GM12873 (cell line): Measurements from ENCODE around the gene USP30.

Experiments
- TF ChIP-seq, protein P1 (sequence below): IDR thresholded peaks from 2 replicates; pipeline ENCODE4 v1.5.1; 2012; ENCODE audit warnings: low read depth, mild to moderate bottlenecking, moderate library complexity, low read length, control low read depth; ENCODE audit not compliant: insufficient read depth; ENCODE audit errors: missing control alignments

USP30 gene

DNA sequence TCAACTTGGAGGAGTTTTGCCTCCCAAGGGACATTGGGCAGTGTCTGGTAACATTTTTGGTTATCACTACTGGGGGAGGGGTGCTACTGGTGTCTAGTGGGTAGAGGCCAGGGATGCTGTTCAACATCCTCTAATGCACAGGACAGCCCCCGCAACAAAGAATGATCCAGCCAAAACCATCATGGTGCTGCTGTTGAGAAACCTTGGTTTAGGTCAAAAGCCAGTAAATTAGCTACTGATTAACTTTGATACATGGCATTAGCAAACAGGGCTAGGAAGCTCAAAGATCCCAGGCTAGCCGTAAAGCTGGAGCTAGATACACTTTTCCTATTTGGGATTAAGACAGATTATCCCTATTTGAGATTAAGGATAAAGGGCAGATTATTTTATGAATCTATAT, 32.0 kb downstream of the USP30 start:
- TF ChIP-seq, protein P1, sequence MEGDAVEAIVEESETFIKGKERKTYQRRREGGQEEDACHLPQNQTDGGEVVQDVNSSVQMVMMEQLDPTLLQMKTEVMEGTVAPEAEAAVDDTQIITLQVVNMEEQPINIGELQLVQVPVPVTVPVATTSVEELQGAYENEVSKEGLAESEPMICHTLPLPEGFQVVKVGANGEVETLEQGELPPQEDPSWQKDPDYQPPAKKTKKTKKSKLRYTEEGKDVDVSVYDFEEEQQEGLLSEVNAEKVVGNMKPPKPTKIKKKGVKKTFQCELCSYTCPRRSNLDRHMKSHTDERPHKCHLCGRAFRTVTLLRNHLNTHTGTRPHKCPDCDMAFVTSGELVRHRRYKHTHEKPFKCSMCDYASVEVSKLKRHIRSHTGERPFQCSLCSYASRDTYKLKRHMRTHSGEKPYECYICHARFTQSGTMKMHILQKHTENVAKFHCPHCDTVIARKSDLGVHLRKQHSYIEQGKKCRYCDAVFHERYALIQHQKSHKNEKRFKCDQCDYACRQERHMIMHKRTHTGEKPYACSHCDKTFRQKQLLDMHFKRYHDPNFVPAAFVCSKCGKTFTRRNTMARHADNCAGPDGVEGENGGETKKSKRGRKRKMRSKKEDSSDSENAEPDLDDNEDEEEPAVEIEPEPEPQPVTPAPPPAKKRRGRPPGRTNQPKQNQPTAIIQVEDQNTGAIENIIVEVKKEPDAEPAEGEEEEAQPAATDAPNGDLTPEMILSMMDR: no peak

DNA sequence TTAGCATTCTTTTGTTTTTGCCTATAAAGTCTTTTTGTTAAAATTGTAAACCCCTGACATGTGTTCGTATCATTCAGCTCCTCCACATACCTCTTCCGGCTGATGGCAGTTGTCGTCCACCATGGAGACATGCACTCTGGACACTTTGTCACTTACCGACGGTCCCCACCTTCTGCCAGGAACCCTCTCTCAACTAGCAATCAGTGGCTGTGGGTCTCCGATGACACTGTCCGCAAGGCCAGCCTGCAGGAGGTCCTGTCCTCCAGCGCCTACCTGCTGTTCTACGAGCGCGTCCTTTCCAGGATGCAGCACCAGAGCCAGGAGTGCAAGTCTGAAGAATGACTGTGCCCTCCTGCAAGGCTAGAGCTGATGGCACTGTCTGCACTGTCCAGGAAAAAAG, 33.2 kb downstream of the USP30 start:
- TF ChIP-seq, protein P1: no peak

GRCh38 chr12:109087250-109087649, 34.9 kb downstream of the USP30 start:
- TF ChIP-seq, protein P1: no peak

- TF ChIP-seq, protein P1: no peak
These were observed 36.4 kb downstream of the USP30 start for GRCh38 chr12:109088818-109089217.

GRCh38 chr12:109089683-109090082, 37.3 kb downstream of the USP30 start:
- TF ChIP-seq, protein P1: no peak

DNA sequence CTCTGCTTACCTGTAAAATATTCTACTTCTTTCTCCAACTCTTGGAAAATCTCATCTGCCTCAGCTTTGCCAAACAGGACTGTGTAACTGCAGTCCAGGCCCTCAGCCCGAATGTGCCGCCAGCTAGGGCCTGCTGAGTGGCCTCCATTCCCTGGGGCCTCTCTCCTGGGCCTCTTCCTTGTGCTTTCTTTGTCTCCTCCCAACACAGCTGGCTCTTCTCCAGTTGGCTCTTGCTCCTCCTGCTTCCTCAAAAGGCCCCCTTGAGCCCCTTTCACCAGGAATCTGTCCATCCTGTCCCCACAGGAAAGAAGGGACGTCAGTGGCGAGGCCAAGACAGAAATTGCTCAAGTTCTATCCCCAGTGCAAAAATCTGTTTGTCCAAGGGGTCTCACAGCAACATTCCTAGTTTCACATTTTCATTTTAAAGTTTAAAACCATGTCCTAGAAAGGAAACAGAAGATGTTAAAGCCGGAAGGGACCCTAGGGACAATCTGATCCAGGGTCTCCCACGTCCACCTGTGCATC, 40.2 kb downstream of the USP30 start:
- TF ChIP-seq, protein P1: no peak

DNA sequence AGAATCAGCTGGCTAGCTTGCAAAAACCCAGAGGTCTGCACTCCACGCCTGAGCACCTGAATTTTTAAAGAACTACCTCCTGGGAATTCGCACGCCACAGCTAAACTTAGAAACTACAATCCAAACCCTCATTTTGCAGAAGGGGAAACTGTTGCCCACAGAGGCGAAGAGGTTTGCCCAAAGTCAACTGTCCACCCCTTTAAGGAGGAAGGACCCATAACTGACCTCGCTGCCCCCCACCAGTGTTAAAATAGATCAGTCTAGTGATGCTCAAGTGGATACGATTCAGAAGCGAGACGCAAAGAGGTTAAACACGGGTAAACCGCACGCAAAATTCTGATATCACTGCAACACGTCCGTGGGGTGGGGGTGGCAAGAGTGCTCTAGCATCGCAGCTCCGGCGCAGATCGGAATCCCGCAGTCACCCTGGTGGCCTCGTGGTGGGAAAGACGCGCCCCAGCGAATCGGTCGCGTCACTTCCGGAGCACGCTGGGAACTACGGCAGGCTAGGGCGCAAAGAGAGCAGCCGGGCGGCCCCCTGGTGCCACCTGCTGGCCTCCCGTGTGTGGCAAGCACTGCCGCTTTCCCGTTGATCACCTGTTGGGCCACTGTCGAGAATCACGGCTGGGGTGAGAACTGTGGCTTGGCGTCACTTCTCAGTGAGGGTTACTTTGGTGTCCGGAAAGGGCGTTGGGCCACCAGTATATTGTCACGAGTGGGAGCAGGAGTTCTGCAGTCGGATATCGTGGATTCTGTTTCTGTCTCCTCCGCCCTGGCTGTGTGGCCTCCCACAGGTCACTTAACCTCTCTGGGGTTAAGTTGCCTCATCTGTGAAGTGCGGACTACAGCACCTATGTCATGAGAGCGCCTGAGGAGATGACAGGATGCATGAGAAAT, 40.9 kb downstream of the USP30 start, which contains the start of gene ALKBH2:
Gene ALKBH2, minus strand, starts transcription at position 451 of the 897 bp plus-strand sequence. CDS start 686 bp downstream, outside the sequence.
- TF ChIP-seq, protein P1: peak; percentile 99
